Activated T-helper 9 cell treated with anti-CD3 and anti-CD28 coated beads, Interleukin-2, amount 50 U/mL, for 16 hours (primary cell): ENCODE results near the gene ZBTB21.
"Not testable (repeated sequence)": the region's sequence is repeated elsewhere in the genome, so short reads cannot be mapped to it uniquely, and the experiment has no call there.

ENCODE experiments used
- DNase-seq: peaks from one replicate; pipeline ENCODE4 v3.0.0-alpha.2; 2020; ENCODE audit warnings: low read depth

ZBTB21 gene

GRCh38 chr21:42019101-42019605 lies 9.0 kb upstream of the ZBTB21 start:
- DNase-seq, result no peak

- DNase-seq, result no peak
These were observed 6.9 kb upstream of the ZBTB21 start for GRCh38 chr21:42017022-42017421.

- no peak for DNase-seq
These were observed 6.3 kb upstream of the ZBTB21 start for GRCh38 chr21:42016364-42016985.

- no peak for DNase-seq
These were observed 3.8 kb upstream of the ZBTB21 start for GRCh38 chr21:42013931-42014330.

- no peak for DNase-seq
These were observed 3.2 kb upstream of the ZBTB21 start for GRCh38 chr21:42013376-42013775.

GRCh38 chr21:42012763-42013329 lies 2.7 kb upstream of the ZBTB21 start:
- no peak for DNase-seq

- no peak for DNase-seq
These were observed 2.2 kb upstream of the ZBTB21 start for GRCh38 chr21:42012344-42012743.

GRCh38 chr21:42010507-42011495 lies 641 bp upstream of the ZBTB21 start:
- peak; percentile 8 for DNase-seq

- peak; percentile 44 for DNase-seq
These were observed 936 bp downstream of the ZBTB21 start for GRCh38 chr21:42009018-42009830.

GRCh38 chr21:42007356-42007940 lies 2.7 kb downstream of the ZBTB21 start:
- no peak for DNase-seq

- DNase-seq, result no peak
These were observed 3.4 kb downstream of the ZBTB21 start for GRCh38 chr21:42006765-42007164.

GRCh38 chr21:42004406-42005199 lies 5.6 kb downstream of the ZBTB21 start:
- no peak for DNase-seq

GRCh38 chr21:42003051-42003461 lies 7.1 kb downstream of the ZBTB21 start:
- peak; percentile 8 for DNase-seq

GRCh38 chr21:42002421-42002958 lies 7.7 kb downstream of the ZBTB21 start:
- DNase-seq, result peak; percentile 67

- no peak for DNase-seq
These were observed 8.4 kb downstream of the ZBTB21 start for GRCh38 chr21:42001781-42002180.

- no peak for DNase-seq
These were observed 9.3 kb downstream of the ZBTB21 start for GRCh38 chr21:42000908-42001307.

- DNase-seq, result no peak
These were observed 12.5 kb downstream of the ZBTB21 start for GRCh38 chr21:41997657-41998056.

GRCh38 chr21:41995577-41995976 lies 14.6 kb downstream of the ZBTB21 start:
- no peak for DNase-seq

GRCh38 chr21:41994613-41995012 lies 15.5 kb downstream of the ZBTB21 start:
- DNase-seq, result not testable (repeated sequence)

GRCh38 chr21:41993744-41994143 lies 16.4 kb downstream of the ZBTB21 start:
- no peak for DNase-seq
